ENCODE measurements around the gene ABLIM2. TPM values are rescaled to one million over a fixed set of nuclear protein-coding genes. Genes with fewer than 3 reads are reported as not detected.

Gene ABLIM2
- polyA plus RNA-seq, 2 donors: 12.4 to 14.4 TPM

DNA sequence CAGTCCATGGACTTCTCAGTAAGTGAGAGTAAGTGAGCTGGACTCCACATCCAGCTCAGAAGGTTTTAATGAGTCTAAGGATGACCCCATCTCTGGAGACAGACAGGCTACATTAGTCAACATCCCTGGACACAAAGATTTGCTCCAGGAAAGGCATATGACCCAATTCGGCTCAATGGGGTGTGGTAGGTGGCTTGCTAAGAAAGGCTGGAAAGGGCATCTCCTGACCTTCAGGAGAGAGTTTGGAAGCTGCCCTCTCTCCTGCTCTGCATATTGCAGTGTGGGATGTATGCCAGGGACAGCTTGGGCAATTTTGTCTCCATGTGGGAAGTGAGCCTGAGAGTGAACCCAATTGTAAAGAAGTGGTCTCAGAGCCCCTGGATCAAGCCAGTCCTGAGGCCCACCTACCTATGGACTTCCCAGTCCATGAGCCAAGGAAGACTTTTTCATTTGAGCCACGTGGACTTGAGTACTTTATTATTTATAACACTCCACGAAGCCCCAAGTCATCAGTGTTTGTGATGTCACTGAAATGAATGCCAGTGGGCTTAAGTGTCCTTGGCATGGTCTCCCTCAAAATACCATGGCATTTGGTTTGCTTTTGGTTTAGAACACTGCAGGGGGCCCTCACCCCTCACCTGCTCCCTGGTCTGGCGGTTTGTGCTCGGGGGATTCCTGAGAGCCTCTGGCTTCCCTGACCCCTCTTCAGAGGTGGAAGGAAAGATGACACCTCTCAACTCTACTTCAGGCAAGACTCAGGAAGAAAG, 10.4 kb upstream of the ABLIM2 start:
- 78 to 84% methylated on average over 5 of the region's 5 CpGs for WGBS, 2 donors

DNA sequence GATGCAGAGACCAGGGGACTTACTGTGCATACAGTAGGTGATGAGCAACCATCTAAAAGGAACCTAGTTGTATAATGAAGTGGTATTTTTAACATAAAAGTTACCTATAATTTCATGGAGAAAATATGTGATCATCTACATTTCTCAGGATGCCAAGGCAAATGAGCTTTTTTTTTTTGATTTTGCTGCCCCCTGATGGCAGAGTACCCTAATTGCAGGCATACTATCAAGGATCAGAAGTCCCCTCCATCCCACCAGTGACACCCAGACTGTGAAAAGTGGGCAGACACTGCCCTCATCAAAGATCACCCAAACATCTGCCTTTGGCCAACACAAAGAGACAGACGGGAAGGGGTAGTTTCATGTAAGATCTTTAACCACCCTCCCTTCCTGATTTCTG, 9.6 kb upstream of the ABLIM2 start:
- WGBS, 2 donors: 100% methylated on average over 1 of the region's 1 CpG
- Histone ChIP-seq H3K4me3 (ENCODE audit: low read depth in 1 of 2, low read length in 2 of 2) (no peak overlapping the region), H3K27ac (ENCODE audit: low read depth in 2 of 2, low read length in 1 of 2) (peak overlapping the region; percentile 17 to 71), H3K4me1 (ENCODE audit: control insufficient read depth in 2 of 2, insufficient read depth in 2 of 2, low read length in 1 of 2) (peaks cover 3 to 12% of the 10 kb centered on the region in 2 donors), H3K36me3 (ENCODE audit: control insufficient read depth in 2 of 2, insufficient read depth in 2 of 2, low read length in 1 of 2) (no peaks in the 10 kb centered on the region), H3K9me3 (ENCODE audit: control insufficient read depth in 2 of 2, insufficient read depth in 1 of 2, low read depth in 1 of 2, low read length in 1 of 2) (peaks cover 0 to 10% of the 10 kb centered on the region in 2 donors), H3K27me3 (ENCODE audit: control insufficient read depth in 1 of 2, insufficient read depth in 2 of 2, low read length in 2 of 2) (no peaks in the 10 kb centered on the region)

More for the DNA sequence above, 10.4 kb upstream of the ABLIM2 start:
- Histone ChIP-seq H3K27me3 (ENCODE audit: control insufficient read depth in 1 of 2, insufficient read depth in 2 of 2, low read length in 2 of 2) (no peaks in the 10 kb centered on the region), H3K36me3 (ENCODE audit: control insufficient read depth in 2 of 2, insufficient read depth in 2 of 2, low read length in 1 of 2) (no peaks in the 10 kb centered on the region), H3K4me3 (ENCODE audit: low read depth in 1 of 2, low read length in 2 of 2) (no peak overlapping the region), H3K4me1 (ENCODE audit: control insufficient read depth in 2 of 2, insufficient read depth in 2 of 2, low read length in 1 of 2) (peaks cover 0 to 12% of the 10 kb centered on the region in 2 donors), H3K9me3 (ENCODE audit: control insufficient read depth in 2 of 2, insufficient read depth in 1 of 2, low read depth in 1 of 2, low read length in 1 of 2) (peaks cover 0 to 10% of the 10 kb centered on the region in 2 donors), H3K27ac (ENCODE audit: low read depth in 2 of 2, low read length in 1 of 2) (peak overlapping the region in 1 of 2 donors; percentile 78)

- Histone ChIP-seq H3K27ac (ENCODE audit: low read depth in 2 of 2, low read length in 1 of 2) (peak overlapping the region; percentile 17 to 62), H3K36me3 (ENCODE audit: control insufficient read depth in 2 of 2, insufficient read depth in 2 of 2, low read length in 1 of 2) (no peaks in the 10 kb centered on the region), H3K4me3 (ENCODE audit: low read depth in 1 of 2, low read length in 2 of 2) (no peak overlapping the region), H3K27me3 (ENCODE audit: control insufficient read depth in 1 of 2, insufficient read depth in 2 of 2, low read length in 2 of 2) (no peaks in the 10 kb centered on the region), H3K4me1 (ENCODE audit: control insufficient read depth in 2 of 2, insufficient read depth in 2 of 2, low read length in 1 of 2) (peaks cover 3 to 12% of the 10 kb centered on the region in 2 donors), H3K9me3 (ENCODE audit: control insufficient read depth in 2 of 2, insufficient read depth in 1 of 2, low read depth in 1 of 2, low read length in 1 of 2) (peaks cover 0 to 10% of the 10 kb centered on the region in 2 donors)
- WGBS, 2 donors: 30 to 50% methylated on average over 2 of the region's 2 CpGs
Measured at GRCh38 chr4:8167815-8168214, 9.2 kb upstream of the ABLIM2 start.

DNA sequence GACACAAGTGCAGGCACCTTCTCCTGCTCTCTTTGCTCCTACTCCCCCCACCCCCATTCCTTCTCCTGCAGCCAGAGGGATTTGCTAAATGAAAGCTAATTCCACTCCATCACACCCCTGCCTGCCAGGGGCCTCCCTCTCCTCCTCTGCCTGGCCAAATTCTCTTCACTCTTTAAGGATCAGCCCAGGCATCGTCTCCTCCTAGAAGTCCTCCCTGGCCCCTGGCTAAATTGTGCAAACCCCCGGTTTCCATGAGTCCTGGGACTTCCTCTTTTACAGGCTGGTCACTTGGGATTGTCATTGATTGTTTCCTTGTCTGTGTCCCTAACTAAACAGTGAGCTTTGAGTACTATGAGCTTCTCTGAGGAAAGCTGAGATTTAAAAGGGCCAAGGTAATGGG, 8.7 kb upstream of the ABLIM2 start:
- H3K27me3 ChIP-seq (ENCODE audit: control insufficient read depth in 1 of 2, insufficient read depth in 2 of 2, low read length in 2 of 2): no peaks in the 10 kb centered on the region
- WGBS, 2 donors: 35 to 54% methylated on average over 2 of the region's 2 CpGs
- H3K27ac ChIP-seq (ENCODE audit: low read depth in 2 of 2, low read length in 1 of 2): peak overlapping the region; percentile 33 to 69
- no peak overlapping the region for H3K4me3 ChIP-seq (ENCODE audit: low read depth in 1 of 2, low read length in 2 of 2)
- peaks cover 3 to 12% of the 10 kb centered on the region in 2 donors for H3K4me1 ChIP-seq (ENCODE audit: control insufficient read depth in 2 of 2, insufficient read depth in 2 of 2, low read length in 1 of 2)
- H3K36me3 ChIP-seq (ENCODE audit: control insufficient read depth in 2 of 2, insufficient read depth in 2 of 2, low read length in 1 of 2): no peaks in the 10 kb centered on the region
- peaks cover 0 to 10% of the 10 kb centered on the region in 2 donors for H3K9me3 ChIP-seq (ENCODE audit: control insufficient read depth in 2 of 2, insufficient read depth in 1 of 2, low read depth in 1 of 2, low read length in 1 of 2)

GRCh38 chr4:8165374-8165896, 6.8 kb upstream of the ABLIM2 start:
- no peaks in the 10 kb centered on the region for H3K36me3 ChIP-seq (ENCODE audit: control insufficient read depth in 2 of 2, insufficient read depth in 2 of 2, low read length in 1 of 2)
- no peak overlapping the region for H3K4me3 ChIP-seq (ENCODE audit: low read depth in 1 of 2, low read length in 2 of 2)
- peaks cover 0 to 10% of the 10 kb centered on the region in 2 donors for H3K9me3 ChIP-seq (ENCODE audit: control insufficient read depth in 2 of 2, insufficient read depth in 1 of 2, low read depth in 1 of 2, low read length in 1 of 2)
- H3K4me1 ChIP-seq (ENCODE audit: control insufficient read depth in 2 of 2, insufficient read depth in 2 of 2, low read length in 1 of 2): peaks cover 3 to 11% of the 10 kb centered on the region in 2 donors
- 59 to 69% methylated on average over 6 of the region's 6 CpGs for WGBS, 2 donors
- H3K27me3 ChIP-seq (ENCODE audit: control insufficient read depth in 1 of 2, insufficient read depth in 2 of 2, low read length in 2 of 2): no peaks in the 10 kb centered on the region
- H3K27ac ChIP-seq (ENCODE audit: low read depth in 2 of 2, low read length in 1 of 2): peak overlapping the region in 1 of 2 donors; percentile 53

DNA sequence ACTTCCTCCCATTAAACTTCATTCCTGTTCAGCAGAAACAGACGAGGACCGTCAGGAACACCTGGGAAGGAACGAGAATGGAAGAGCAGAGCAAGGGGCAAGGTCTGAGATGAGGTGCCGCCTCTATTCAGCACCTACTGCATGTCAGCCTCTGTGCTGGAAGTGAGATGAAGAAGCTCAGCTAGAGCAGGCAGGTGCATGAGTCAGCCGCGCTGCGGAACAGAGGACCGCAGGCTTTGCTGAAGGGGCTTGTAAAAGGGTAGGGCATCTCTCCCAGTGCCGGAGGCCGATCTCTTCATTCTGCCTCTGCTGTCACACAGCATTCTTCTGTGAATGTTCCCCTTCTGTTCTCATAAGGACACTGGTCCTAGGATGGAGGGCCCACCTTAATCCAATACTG, 6.1 kb upstream of the ABLIM2 start:
- no peaks in the 10 kb centered on the region for H3K27me3 ChIP-seq (ENCODE audit: control insufficient read depth in 1 of 2, insufficient read depth in 2 of 2, low read length in 2 of 2)
- H3K4me3 ChIP-seq (ENCODE audit: low read depth in 1 of 2, low read length in 2 of 2): no peak overlapping the region
- H3K27ac ChIP-seq (ENCODE audit: low read depth in 2 of 2, low read length in 1 of 2): no peak overlapping the region
- H3K4me1 ChIP-seq (ENCODE audit: control insufficient read depth in 2 of 2, insufficient read depth in 2 of 2, low read length in 1 of 2): peaks cover 3 to 13% of the 10 kb centered on the region in 2 donors
- no peaks in the 10 kb centered on the region for H3K36me3 ChIP-seq (ENCODE audit: control insufficient read depth in 2 of 2, insufficient read depth in 2 of 2, low read length in 1 of 2)
- peaks cover 0 to 10% of the 10 kb centered on the region in 2 donors for H3K9me3 ChIP-seq (ENCODE audit: control insufficient read depth in 2 of 2, insufficient read depth in 1 of 2, low read depth in 1 of 2, low read length in 1 of 2)
- WGBS, 2 donors: 85 to 91% methylated on average over 10 of the region's 10 CpGs

- Histone ChIP-seq H3K27ac (ENCODE audit: low read depth in 2 of 2, low read length in 1 of 2) (no peak overlapping the region), H3K4me3 (ENCODE audit: low read depth in 1 of 2, low read length in 2 of 2) (no peak overlapping the region), H3K36me3 (ENCODE audit: control insufficient read depth in 2 of 2, insufficient read depth in 2 of 2, low read length in 1 of 2) (no peaks in the 10 kb centered on the region), H3K9me3 (ENCODE audit: control insufficient read depth in 2 of 2, insufficient read depth in 1 of 2, low read depth in 1 of 2, low read length in 1 of 2) (peaks cover 0 to 10% of the 10 kb centered on the region in 2 donors), H3K27me3 (ENCODE audit: control insufficient read depth in 1 of 2, insufficient read depth in 2 of 2, low read length in 2 of 2) (no peaks in the 10 kb centered on the region), H3K4me1 (ENCODE audit: control insufficient read depth in 2 of 2, insufficient read depth in 2 of 2, low read length in 1 of 2) (peaks cover 3 to 18% of the 10 kb centered on the region in 2 donors)
- 46 to 65% methylated on average over 9 of the region's 9 CpGs for WGBS, 2 donors
Measured at GRCh38 chr4:8164194-8164565, 5.6 kb upstream of the ABLIM2 start.

- H3K9me3 ChIP-seq (ENCODE audit: control insufficient read depth in 2 of 2, insufficient read depth in 1 of 2, low read depth in 1 of 2, low read length in 1 of 2): peaks cover 0 to 10% of the 10 kb centered on the region in 2 donors
- no peaks in the 10 kb centered on the region for H3K36me3 ChIP-seq (ENCODE audit: control insufficient read depth in 2 of 2, insufficient read depth in 2 of 2, low read length in 1 of 2)
- H3K27ac ChIP-seq (ENCODE audit: low read depth in 2 of 2, low read length in 1 of 2): no peak overlapping the region
- peaks cover 3 to 19% of the 10 kb centered on the region in 2 donors for H3K4me1 ChIP-seq (ENCODE audit: control insufficient read depth in 2 of 2, insufficient read depth in 2 of 2, low read length in 1 of 2)
- H3K27me3 ChIP-seq (ENCODE audit: control insufficient read depth in 1 of 2, insufficient read depth in 2 of 2, low read length in 2 of 2): no peaks in the 10 kb centered on the region
- H3K4me3 ChIP-seq (ENCODE audit: low read depth in 1 of 2, low read length in 2 of 2): no peak overlapping the region
- 78 to 84% methylated on average over 19 of the region's 19 CpGs for WGBS, 2 donors
Measured at GRCh38 chr4:8163436-8164193, 5.0 kb upstream of the ABLIM2 start.

- Histone ChIP-seq H3K4me3 (ENCODE audit: low read depth in 1 of 2, low read length in 2 of 2) (no peak overlapping the region), H3K27me3 (ENCODE audit: control insufficient read depth in 1 of 2, insufficient read depth in 2 of 2, low read length in 2 of 2) (no peaks in the 10 kb centered on the region), H3K27ac (ENCODE audit: low read depth in 2 of 2, low read length in 1 of 2) (no peak overlapping the region), H3K36me3 (ENCODE audit: control insufficient read depth in 2 of 2, insufficient read depth in 2 of 2, low read length in 1 of 2) (no peaks in the 10 kb centered on the region), H3K4me1 (ENCODE audit: control insufficient read depth in 2 of 2, insufficient read depth in 2 of 2, low read length in 1 of 2) (peaks cover 3 to 16% of the 10 kb centered on the region in 2 donors), H3K9me3 (ENCODE audit: control insufficient read depth in 2 of 2, insufficient read depth in 1 of 2, low read depth in 1 of 2, low read length in 1 of 2) (peaks cover 0 to 6% of the 10 kb centered on the region in 2 donors)
- 69 to 74% methylated on average over 7 of the region's 7 CpGs for WGBS, 2 donors
Measured at GRCh38 chr4:8163026-8163425, 4.4 kb upstream of the ABLIM2 start.

Measured in esophagus (tissue), 2 donors.